NCI-H510A treated with DMSO at 0.1 percent for 48 hours (cell line): Measurements from ENCODE around the gene RSPH4A.
"Not testable (repeated sequence)": the region's sequence is repeated elsewhere in the genome, so short reads cannot be mapped to it uniquely, and the experiment has no call there.

Source experiments
- DNase-seq: peaks from one replicate; lab custom pipeline; 2025; lab: John Stamatoyannopoulos, UW

RSPH4A gene

GRCh38 chr6:116615937-116616736 lies at the start of gene RSPH4A:
Gene RSPH4A, plus strand, starts transcription at chr6:116616479. Its CDS starts 145 bp downstream, at chr6:116616624.
- DNase-seq: peak; percentile 89

- no peak for DNase-seq
Observed at GRCh38 chr6:116568111-116568510, 48.2 kb upstream of the RSPH4A start.

- DNase-seq: no peak
Observed at GRCh38 chr6:116568821-116569755, 47.2 kb upstream of the RSPH4A start.

- peak; percentile 89 for DNase-seq
Observed at GRCh38 chr6:116570856-116571682, 45.2 kb upstream of the RSPH4A start, which contains the start of gene RWDD1. Gene RWDD1, plus strand, starts transcription at chr6:116571504. Its CDS starts 79 bp downstream, at chr6:116571583.

- DNase-seq: no peak
Observed at GRCh38 chr6:116571683-116572000, 44.6 kb upstream of the RSPH4A start.

- peak; percentile 10 for DNase-seq
Observed at GRCh38 chr6:116572162-116572561, 44.1 kb upstream of the RSPH4A start.

- no peak for DNase-seq
Observed at GRCh38 chr6:116575227-116575626, 41.1 kb upstream of the RSPH4A start.

- no peak for DNase-seq
Observed at GRCh38 chr6:116577486-116577885, 38.8 kb upstream of the RSPH4A start.

GRCh38 chr6:116578335-116578734 lies 37.9 kb upstream of the RSPH4A start:
- DNase-seq: no peak

GRCh38 chr6:116579143-116579542 lies 37.1 kb upstream of the RSPH4A start:
- DNase-seq: no peak

- DNase-seq: no peak
Observed at GRCh38 chr6:116580198-116580597, 36.1 kb upstream of the RSPH4A start.

- no peak for DNase-seq
Observed at GRCh38 chr6:116586276-116586675, 30.0 kb upstream of the RSPH4A start.

GRCh38 chr6:116586738-116587137 lies 29.5 kb upstream of the RSPH4A start:
- DNase-seq: no peak

GRCh38 chr6:116595247-116595646 lies 21.0 kb upstream of the RSPH4A start:
- DNase-seq: no peak

GRCh38 chr6:116596815-116597214 lies 19.5 kb upstream of the RSPH4A start:
- no peak for DNase-seq

GRCh38 chr6:116603916-116604315 lies 12.4 kb upstream of the RSPH4A start:
- DNase-seq: not testable (repeated sequence)

- not testable (repeated sequence) for DNase-seq
Observed at GRCh38 chr6:116604868-116605267, 11.4 kb upstream of the RSPH4A start.

- DNase-seq: no peak
Observed at GRCh38 chr6:116605935-116606334, 10.3 kb upstream of the RSPH4A start.

GRCh38 chr6:116611056-116611455 lies 5.2 kb upstream of the RSPH4A start:
- DNase-seq: no peak

GRCh38 chr6:116616737-116617053 lies 416 bp downstream of the RSPH4A start:
- peak; percentile 27 for DNase-seq

- DNase-seq: peak; percentile 57
Observed at GRCh38 chr6:116624036-116624805, 7.9 kb downstream of the RSPH4A start.
